ENCODE data around the gene AGBL3. TPM values are rescaled to one million over a fixed set of nuclear protein-coding genes. Genes with fewer than 3 reads are reported as not detected.

The AGBL3 gene
- polyA plus RNA-seq, 2 of the 4 experiments (the other 2 are of a cell fraction) = 2.2 to 4.3 TPM

DNA sequence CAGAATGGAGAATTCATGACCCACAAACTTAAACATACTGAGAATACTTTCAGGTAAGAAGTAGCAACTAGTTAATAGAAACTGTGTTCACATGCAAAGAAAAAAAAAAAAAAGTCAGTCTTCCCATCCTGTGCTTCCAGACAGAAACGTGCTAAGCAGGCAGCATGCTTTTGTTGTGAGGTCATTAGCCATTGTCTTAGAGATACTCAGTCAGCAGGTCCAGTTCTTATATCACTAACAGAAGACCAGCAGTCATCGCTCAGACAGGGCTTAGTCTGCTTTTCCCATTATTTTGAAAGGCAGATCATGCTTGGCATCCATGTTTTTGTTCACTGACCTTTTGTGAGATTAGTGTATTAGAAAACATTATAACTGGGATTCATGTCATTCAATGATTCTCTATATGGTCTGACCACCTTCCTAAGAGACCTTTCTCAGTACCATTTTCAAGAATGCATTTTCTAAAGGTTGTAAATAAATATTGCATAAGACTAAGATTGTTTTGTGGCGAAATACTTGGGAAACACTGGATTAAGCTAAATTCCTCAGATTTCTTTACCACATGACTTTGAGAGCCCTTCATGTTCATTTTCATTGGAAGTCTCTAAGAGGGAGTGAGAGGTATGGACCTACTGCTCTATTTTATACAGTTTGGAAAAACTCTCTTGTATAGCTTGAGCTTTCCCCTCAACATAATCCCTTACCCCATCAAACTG, 45.0 kb upstream of the AGBL3 start:
- 60% methylated on average over 3 of the region's 3 CpGs for WGBS (ENCODE audit: missing lambda C conversion rate)
- Histone ChIP-seq H3K4me3 (no peak overlapping the region), H3K27ac (peak overlapping the region; percentile 11 to 27; a peak in 3 of 6 replicates), H3K4me1 (peaks cover 40% of the 10 kb centered on the region), H3K4me2 (peak overlapping the region; percentile 12; the same call in 1 of the 3 replicates), H3K9me3 (no peaks in the 10 kb centered on the region)
- ChIA-PET POLR2A (interaction anchor here (0.8 kb wide), 1 partner anchor 50 kb away, joined by 3 read pairs; no protein-coding TSS in a partner anchor), CTCF (interaction anchor here (0.7 to 13.2 kb wide), 6 partner anchors 13 to 1867 kb away, joined by 3 to 132 read pairs (median 4); no protein-coding TSS in a partner anchor)
- FAIRE-seq (no peak), DNase-seq (ENCODE audit: low read depth in 1 of 2, low spot score in 1 of 2) (peak; percentile 20 to 38), ATAC-seq (peak; percentile 51 to 66; a peak in 3 of 6 replicates)
- TF ChIP-seq POLR2AphosphoS2 (conservative IDR thresholded peaks at IDR 0.05; ENCODE audit: low read length) = no peak
- peak; percentile 6 to 39; a peak in 2 of 4 replicates for TF ChIP-seq CEBPB (IDR thresholded peaks at IDR 0.05)
- TF ChIP-seq MAFK (IDR thresholded peaks at IDR 0.05; ENCODE audit: partially characterized antibody) = peak; percentile 18
- no peak for TF ChIP-seq TFCP2L1 (CRISPR knock-in tag; IDR thresholded peaks at IDR 0.05)

DNA sequence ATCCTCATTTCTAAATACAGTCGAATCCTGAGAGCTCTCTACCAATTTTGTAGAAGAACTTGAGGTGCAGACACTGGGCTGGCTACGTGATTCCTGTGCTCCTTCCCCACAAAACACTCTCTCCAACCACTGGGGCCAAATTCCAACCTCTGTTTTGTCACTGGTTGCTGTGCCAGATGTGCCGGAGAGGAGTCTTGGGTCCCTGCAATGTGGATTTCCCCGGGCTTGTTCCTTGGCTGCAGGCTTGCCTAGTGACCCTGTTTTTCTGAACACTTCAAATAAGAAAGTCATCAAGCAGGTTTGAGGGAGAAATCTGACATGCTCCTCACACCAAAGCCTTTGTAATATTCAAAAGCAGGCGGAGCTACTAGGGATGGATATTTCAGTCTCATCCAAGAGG, 44.4 kb upstream of the AGBL3 start:
- no peak for FAIRE-seq
- peak; percentile 57; the same call in 1 of the 2 replicates for TF ChIP-seq RFX5 (IDR thresholded peaks at IDR 0.05)
- TF ChIP-seq, protein P1, sequence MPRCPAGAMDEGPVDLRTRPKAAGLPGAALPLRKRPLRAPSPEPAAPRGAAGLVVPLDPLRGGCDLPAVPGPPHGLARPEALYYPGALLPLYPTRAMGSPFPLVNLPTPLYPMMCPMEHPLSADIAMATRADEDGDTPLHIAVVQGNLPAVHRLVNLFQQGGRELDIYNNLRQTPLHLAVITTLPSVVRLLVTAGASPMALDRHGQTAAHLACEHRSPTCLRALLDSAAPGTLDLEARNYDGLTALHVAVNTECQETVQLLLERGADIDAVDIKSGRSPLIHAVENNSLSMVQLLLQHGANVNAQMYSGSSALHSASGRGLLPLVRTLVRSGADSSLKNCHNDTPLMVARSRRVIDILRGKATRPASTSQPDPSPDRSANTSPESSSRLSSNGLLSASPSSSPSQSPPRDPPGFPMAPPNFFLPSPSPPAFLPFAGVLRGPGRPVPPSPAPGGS (IDR thresholded peaks at IDR 0.05) = no peak
- H3K27ac ChIP-seq = peak overlapping the region; percentile 11 to 27; a peak in 3 of 6 replicates
- peak in 1 of 2 experiments; percentile 37; a peak in 3 of 6 replicates for ATAC-seq
- no peak overlapping the region for H3K4me3 ChIP-seq
- ChIA-PET POLR2A (interaction anchor here (0.8 to 1.0 kb wide), 2 partner anchors 51 to 163 kb away, joined by 3 read pairs; no protein-coding TSS in a partner anchor), CTCF (interaction anchor here (0.6 to 13.2 kb wide), 7 partner anchors 11 to 508 kb away, joined by 3 to 132 read pairs (median 5); partner anchors contain the start of gene BPGM)
- H3K4me1 ChIP-seq = peaks cover 34% of the 10 kb centered on the region
- no peaks in the 10 kb centered on the region for H3K9me3 ChIP-seq
- 94% methylated on average over 5 of the region's 5 CpGs for WGBS (ENCODE audit: missing lambda C conversion rate)
- no peak for DNase-seq (ENCODE audit: low read depth in 1 of 2, low spot score in 1 of 2)
- 0 out of 3 replicates have a peak overlapping the region, but pooled peaks have one; percentile 12 for H3K4me2 ChIP-seq

DNA sequence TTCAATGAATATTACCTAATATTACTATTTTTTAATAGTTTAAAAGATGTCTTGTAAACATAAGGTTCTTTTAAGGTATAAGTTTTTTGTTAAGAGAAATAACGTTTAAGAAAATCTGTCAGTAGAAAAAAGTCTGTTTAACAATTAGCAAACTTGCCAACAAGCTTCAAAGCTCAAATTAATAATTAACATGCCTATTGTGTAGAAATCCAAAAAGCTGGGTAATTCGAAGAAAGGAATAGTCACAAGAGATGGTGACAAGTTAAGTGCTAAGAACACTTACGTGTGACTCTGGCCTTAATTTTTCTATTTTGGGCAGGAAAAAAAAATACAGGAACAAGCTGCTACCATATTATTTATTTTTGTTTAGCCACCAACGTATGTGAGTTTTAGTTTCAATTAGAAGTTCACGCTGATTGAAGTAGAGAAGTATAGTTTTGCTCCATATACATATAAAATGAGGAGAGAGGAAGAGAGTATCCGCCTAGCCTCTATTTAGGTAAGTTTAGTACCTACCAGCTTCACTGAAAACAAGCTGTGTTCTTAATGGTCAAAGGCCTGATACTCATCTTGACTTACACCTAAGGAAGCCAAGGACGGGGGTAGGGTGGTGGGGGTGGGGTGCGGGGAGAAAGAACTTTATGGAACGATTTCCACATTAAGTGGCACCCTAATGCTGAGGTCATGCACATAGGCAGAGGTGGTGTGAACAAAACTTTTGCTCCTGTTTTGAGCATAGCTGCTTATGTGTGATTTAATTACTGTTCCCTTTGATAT, 43.4 kb upstream of the AGBL3 start:
- no peak for DNase-seq (ENCODE audit: low read depth in 1 of 2, low spot score in 1 of 2)
- WGBS (ENCODE audit: missing lambda C conversion rate) = 57% methylated on average over 9 of the region's 9 CpGs
- H3K4me2 ChIP-seq = peak overlapping the region; percentile 32
- no peaks in the 10 kb centered on the region for H3K9me3 ChIP-seq
- peak overlapping the region; percentile 21 to 33; a peak in 2 of 6 replicates for H3K27ac ChIP-seq
- no peak for FAIRE-seq
- no peak overlapping the region for H3K4me3 ChIP-seq
- peaks cover 33% of the 10 kb centered on the region for H3K4me1 ChIP-seq
- TF ChIP-seq SREBF2 (IDR thresholded peaks at IDR 0.05) (no peak), RNF2 (IDR thresholded peaks at IDR 0.05; ENCODE audit: borderline replicate concordance, low read depth) (no peak), FOSB (CRISPR knock-in tag; IDR thresholded peaks at IDR 0.05) (no peak), HDAC2 (IDR thresholded peaks at IDR 0.05) (no peak), MAZ (IDR thresholded peaks at IDR 0.05; ENCODE audit: borderline replicate concordance, low read depth, low read length) (no peak), NPAS2 (CRISPR knock-in tag; IDR thresholded peaks at IDR 0.05; ENCODE audit: borderline replicate concordance) (no peak), ZFP36 (IDR thresholded peaks at IDR 0.05; ENCODE audit: borderline replicate concordance, partially characterized antibody) (no peak), ESRRA (IDR thresholded peaks at IDR 0.05; ENCODE audit: borderline replicate concordance, low read length) (no peak), CHD4 (IDR thresholded peaks at IDR 0.05; ENCODE audit: borderline replicate concordance) (no peak), RARB (CRISPR knock-in tag; IDR thresholded peaks at IDR 0.05) (no peak), RAD21 (conservative IDR thresholded peaks at IDR 0.05 in 1 of 2, IDR thresholded peaks at IDR 0.05 in 1 of 2) (no peak), ZNF302 (CRISPR knock-in tag; IDR thresholded peaks at IDR 0.05) (no peak), EHF (CRISPR knock-in tag; IDR thresholded peaks at IDR 0.05) (no peak), POLR2AphosphoS2 (conservative IDR thresholded peaks at IDR 0.05; ENCODE audit: low read length) (no peak), EHMT2 (IDR thresholded peaks at IDR 0.05; ENCODE audit: low read depth) (no peak), HOXA7 (CRISPR knock-in tag; IDR thresholded peaks at IDR 0.05) (no peak), MAFK (IDR thresholded peaks at IDR 0.05; ENCODE audit: partially characterized antibody) (no peak), JUNB (IDR thresholded peaks at IDR 0.05) (no peak)
- TF ChIP-seq, protein P2, sequence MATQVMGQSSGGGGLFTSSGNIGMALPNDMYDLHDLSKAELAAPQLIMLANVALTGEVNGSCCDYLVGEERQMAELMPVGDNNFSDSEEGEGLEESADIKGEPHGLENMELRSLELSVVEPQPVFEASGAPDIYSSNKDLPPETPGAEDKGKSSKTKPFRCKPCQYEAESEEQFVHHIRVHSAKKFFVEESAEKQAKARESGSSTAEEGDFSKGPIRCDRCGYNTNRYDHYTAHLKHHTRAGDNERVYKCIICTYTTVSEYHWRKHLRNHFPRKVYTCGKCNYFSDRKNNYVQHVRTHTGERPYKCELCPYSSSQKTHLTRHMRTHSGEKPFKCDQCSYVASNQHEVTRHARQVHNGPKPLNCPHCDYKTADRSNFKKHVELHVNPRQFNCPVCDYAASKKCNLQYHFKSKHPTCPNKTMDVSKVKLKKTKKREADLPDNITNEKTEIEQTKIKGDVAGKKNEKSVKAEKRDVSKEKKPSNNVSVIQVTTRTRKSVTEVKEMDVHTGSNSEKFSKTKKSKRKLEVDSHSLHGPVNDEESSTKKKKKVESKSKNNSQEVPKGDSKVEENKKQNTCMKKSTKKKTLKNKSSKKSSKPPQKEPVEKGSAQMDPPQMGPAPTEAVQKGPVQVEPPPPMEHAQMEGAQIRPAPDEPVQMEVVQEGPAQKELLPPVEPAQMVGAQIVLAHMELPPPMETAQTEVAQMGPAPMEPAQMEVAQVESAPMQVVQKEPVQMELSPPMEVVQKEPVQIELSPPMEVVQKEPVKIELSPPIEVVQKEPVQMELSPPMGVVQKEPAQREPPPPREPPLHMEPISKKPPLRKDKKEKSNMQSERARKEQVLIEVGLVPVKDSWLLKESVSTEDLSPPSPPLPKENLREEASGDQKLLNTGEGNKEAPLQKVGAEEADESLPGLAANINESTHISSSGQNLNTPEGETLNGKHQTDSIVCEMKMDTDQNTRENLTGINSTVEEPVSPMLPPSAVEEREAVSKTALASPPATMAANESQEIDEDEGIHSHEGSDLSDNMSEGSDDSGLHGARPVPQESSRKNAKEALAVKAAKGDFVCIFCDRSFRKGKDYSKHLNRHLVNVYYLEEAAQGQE (IDR thresholded peaks at IDR 0.05) = no peak
- TF ChIP-seq, protein P3, sequence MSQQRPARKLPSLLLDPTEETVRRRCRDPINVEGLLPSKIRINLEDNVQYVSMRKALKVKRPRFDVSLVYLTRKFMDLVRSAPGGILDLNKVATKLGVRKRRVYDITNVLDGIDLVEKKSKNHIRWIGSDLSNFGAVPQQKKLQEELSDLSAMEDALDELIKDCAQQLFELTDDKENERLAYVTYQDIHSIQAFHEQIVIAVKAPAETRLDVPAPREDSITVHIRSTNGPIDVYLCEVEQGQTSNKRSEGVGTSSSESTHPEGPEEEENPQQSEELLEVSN (IDR thresholded peaks at IDR 0.05; ENCODE audit: borderline replicate concordance, low read depth) = no peak
- CTCF ChIA-PET = interaction anchor here (0.6 to 13.2 kb wide), 18 partner anchors 10 to 509 kb away, joined by 3 to 132 read pairs (median 3); partner anchors contain the start of gene BPGM
- POLR2A ChIA-PET = interaction anchor here (1.0 kb wide), 1 partner anchor 164 kb away, joined by 3 read pairs; no protein-coding TSS in a partner anchor
- ATAC-seq = no peak
